Dendritic cell treated with granulocyte-macrophage colony-stimulating factor and Interleukin-4, amounts not matched to agents 40 ng/mL and 50 ng/mL, for 4 days (primary cell): ENCODE data around the gene TPGS1.

Experiments used
- H3K27ac Mint-ChIP-seq: one replicate; pipeline ENCODE4 v1.8.0; 2022; ENCODE audit warnings: mild to moderate bottlenecking, mixed read lengths
- H3K27me3 Mint-ChIP-seq: one replicate; pipeline ENCODE4 v1.8.0; 2022; ENCODE audit warnings: mild to moderate bottlenecking, mixed read lengths
- H3K36me3 Mint-ChIP-seq: one replicate; pipeline ENCODE4 v1.8.0; 2022; ENCODE audit warnings: low read depth, mixed read lengths
- H3K4me1 Mint-ChIP-seq: one replicate; pipeline ENCODE4 v1.8.0; 2022; ENCODE audit warnings: low read depth, mixed read lengths
- H3K4me3 Mint-ChIP-seq: one replicate; pipeline ENCODE4 v1.8.0; 2022; ENCODE audit warnings: mild to moderate bottlenecking, moderate library complexity, mixed read lengths
- H3K9me3 Mint-ChIP-seq: one replicate; pipeline ENCODE4 v1.8.0; 2022; ENCODE audit warnings: mixed read lengths
- intact Hi-C: fragments of 100-400 bp; cut with micrococcal nuclease; formaldehyde crosslinking; loops from one replicate; pipeline ENCODE4 v1.15.0; 2022

TPGS1 gene

DNA sequence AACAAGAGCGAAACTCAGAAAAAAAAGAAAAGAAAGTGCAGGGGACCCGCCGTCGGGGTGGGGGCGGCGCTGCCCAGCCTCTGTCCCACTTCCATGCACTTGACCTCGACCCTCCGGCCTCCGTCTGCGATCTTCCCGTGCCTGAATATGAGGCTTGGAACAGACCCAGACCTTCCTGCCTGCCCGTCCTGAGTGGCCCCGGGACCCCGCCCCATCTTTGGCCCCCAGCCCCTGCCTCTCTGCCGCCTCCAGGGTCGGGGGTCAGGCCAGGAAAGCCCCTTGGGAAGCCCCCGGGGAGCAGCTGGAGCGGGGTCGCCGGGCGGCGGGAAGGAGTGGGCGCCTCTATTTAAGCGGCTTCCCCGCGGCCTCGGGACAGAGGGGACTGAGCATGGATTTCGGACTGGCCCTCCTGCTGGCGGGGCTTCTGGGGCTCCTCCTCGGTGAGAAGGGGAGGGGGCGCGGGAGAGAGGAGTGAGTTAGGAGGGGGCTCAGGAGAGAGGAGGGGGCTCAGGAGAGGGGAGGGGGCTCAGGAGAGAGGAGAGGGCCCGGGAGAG is 11.1 kb upstream of the TPGS1 start, which contains the start of gene MADCAM1:
Gene MADCAM1, plus strand, starts transcription at position 375 of the 554 bp plus-strand sequence. Its CDS starts 14 bp downstream, at position 389.
- no peak within 1 kb of the TSS for H3K4me3 Mint-ChIP-seq
- no peaks in the 10 kb centered on the region for H3K36me3 Mint-ChIP-seq

DNA sequence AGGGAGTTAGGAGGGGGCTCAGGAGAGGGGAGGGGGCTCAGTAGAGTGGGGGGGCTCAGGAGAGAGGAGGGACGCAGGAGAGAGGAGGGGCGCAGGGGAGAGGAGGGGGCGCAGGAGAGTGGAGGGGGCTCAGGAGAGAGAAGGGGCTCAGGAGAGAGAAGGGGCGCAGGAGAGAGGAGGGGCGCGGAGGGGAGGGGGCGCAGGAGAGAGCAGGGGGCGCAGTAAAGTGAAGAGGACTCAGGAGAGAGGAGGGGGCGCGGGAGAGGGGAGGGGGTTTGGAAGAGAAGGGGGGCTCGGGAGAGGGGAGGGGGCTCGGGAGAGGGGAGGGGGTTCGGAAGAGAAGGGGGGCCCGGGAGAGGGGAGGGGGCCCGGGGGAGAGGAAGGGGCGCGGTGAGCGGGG is 10.3 kb upstream of the TPGS1 start:
- Mint-ChIP-seq H3K4me1 (peaks cover 8% of the 10 kb centered on the region), H3K9me3 (no peaks in the 10 kb centered on the region), H3K27ac (no peak overlapping the region), H3K36me3 (no peaks in the 10 kb centered on the region), H3K4me3 (no peak overlapping the region), H3K27me3 (peaks cover 60% of the 10 kb centered on the region)
- intact Hi-C loops: no loop called here

More for the DNA sequence above, 11.1 kb upstream of the TPGS1 start, which contains the start of gene MADCAM1:
- peak within 1 kb of the TSS; percentile 24 for H3K27ac Mint-ChIP-seq
- no peaks in the 10 kb centered on the region for H3K9me3 Mint-ChIP-seq
- intact Hi-C loops: no loop called here
- H3K27me3 Mint-ChIP-seq: peaks cover 60% of the 10 kb centered on the region
- peaks cover 8% of the 10 kb centered on the region for H3K4me1 Mint-ChIP-seq

DNA sequence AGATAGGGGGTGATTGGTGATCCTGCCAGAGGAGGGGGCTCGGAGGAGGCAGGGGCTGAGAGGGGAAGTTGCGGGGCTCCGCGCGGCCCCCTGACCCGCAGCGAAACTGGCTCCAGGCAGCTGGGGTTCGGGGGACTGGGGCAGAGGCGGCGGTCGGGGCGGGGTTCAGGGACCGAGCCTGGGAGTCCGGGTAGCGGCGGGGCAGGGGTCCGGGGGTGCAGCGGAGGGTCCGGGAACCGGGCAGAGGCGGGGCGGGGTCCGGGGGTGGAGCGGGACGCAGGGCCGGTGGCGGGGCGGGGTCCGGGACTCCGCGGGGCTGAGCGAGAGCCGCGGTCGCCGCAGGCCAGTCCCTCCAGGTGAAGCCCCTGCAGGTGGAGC is 9.8 kb upstream of the TPGS1 start:
- intact Hi-C loops: no loop called here
- H3K27me3 Mint-ChIP-seq: peaks cover 60% of the 10 kb centered on the region
- H3K9me3 Mint-ChIP-seq: no peaks in the 10 kb centered on the region
- peaks cover 3% of the 10 kb centered on the region for H3K36me3 Mint-ChIP-seq
- no peak overlapping the region for H3K4me3 Mint-ChIP-seq
- no peak overlapping the region for H3K27ac Mint-ChIP-seq
- peaks cover 8% of the 10 kb centered on the region for H3K4me1 Mint-ChIP-seq

- Mint-ChIP-seq H3K27ac (no peak overlapping the region), H3K27me3 (peaks cover 60% of the 10 kb centered on the region), H3K36me3 (peaks cover 7% of the 10 kb centered on the region), H3K4me1 (peaks cover 8% of the 10 kb centered on the region), H3K9me3 (no peaks in the 10 kb centered on the region), H3K4me3 (no peak overlapping the region)
- intact Hi-C loops: no loop called here
Measured at GRCh38 chr19:497869-498510, 9.3 kb upstream of the TPGS1 start.

- Mint-ChIP-seq H3K27me3 (peaks cover 60% of the 10 kb centered on the region), H3K27ac (no peak overlapping the region), H3K36me3 (peaks cover 7% of the 10 kb centered on the region), H3K4me1 (peaks cover 8% of the 10 kb centered on the region), H3K4me3 (no peak overlapping the region), H3K9me3 (no peaks in the 10 kb centered on the region)
- intact Hi-C loops: no loop called here
Measured at GRCh38 chr19:498511-498891, 8.8 kb upstream of the TPGS1 start.

DNA sequence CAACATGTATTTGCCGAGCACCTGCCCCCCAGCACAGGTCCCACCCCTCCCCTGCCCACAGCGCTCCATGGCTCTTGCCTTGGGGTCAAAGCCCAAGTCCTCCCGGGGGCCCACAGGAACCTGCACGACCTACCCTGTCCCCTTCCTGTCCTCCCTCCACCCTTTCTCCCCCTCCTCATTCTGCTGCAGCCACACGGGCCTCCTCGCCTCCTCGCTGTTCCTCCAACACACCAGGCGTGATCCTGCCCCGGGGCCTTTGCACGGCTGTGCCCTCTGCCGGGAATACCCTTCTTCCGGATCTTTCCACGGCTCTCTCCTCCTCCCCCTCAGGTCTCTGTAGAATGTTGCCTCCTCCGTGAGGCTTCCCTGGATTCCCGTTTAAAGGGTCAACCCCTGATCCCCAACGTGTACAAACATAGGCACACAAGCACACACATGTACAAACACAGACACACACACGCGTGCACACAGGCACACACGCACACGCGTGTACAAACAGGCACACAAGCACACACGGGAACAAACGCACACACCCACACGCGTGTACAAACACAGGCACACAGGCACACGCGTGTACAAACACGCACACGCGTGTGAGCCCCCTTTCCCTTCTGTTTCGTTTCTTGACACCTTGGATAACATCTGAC is 8.2 kb upstream of the TPGS1 start:
- intact Hi-C loops: no loop called here
- peaks cover 7% of the 10 kb centered on the region for H3K36me3 Mint-ChIP-seq
- H3K4me1 Mint-ChIP-seq: peaks cover 8% of the 10 kb centered on the region
- peaks cover 54% of the 10 kb centered on the region for H3K27me3 Mint-ChIP-seq
- H3K9me3 Mint-ChIP-seq: no peaks in the 10 kb centered on the region
- no peak overlapping the region for H3K4me3 Mint-ChIP-seq
- H3K27ac Mint-ChIP-seq: peak overlapping the region; percentile 4

GRCh38 chr19:501646-502045 is 5.7 kb upstream of the TPGS1 start:
- no peak overlapping the region for H3K27ac Mint-ChIP-seq
- intact Hi-C loops: no loop called here

GRCh38 chr19:504616-505015 is 2.7 kb upstream of the TPGS1 start:
- intact Hi-C loops: no loop called here
- H3K9me3 Mint-ChIP-seq: no peaks in the 10 kb centered on the region
- no peak overlapping the region for H3K4me3 Mint-ChIP-seq
- H3K36me3 Mint-ChIP-seq: peaks cover 32% of the 10 kb centered on the region
- H3K27me3 Mint-ChIP-seq: peaks cover 13% of the 10 kb centered on the region
- H3K4me1 Mint-ChIP-seq: peaks cover 26% of the 10 kb centered on the region
- no peak overlapping the region for H3K27ac Mint-ChIP-seq

More at GRCh38 chr19:501646-502045, 5.7 kb upstream of the TPGS1 start:
- Mint-ChIP-seq H3K9me3 (no peaks in the 10 kb centered on the region), H3K36me3 (peaks cover 7% of the 10 kb centered on the region), H3K4me3 (no peak overlapping the region), H3K4me1 (peaks cover 15% of the 10 kb centered on the region), H3K27me3 (peaks cover 34% of the 10 kb centered on the region)

DNA sequence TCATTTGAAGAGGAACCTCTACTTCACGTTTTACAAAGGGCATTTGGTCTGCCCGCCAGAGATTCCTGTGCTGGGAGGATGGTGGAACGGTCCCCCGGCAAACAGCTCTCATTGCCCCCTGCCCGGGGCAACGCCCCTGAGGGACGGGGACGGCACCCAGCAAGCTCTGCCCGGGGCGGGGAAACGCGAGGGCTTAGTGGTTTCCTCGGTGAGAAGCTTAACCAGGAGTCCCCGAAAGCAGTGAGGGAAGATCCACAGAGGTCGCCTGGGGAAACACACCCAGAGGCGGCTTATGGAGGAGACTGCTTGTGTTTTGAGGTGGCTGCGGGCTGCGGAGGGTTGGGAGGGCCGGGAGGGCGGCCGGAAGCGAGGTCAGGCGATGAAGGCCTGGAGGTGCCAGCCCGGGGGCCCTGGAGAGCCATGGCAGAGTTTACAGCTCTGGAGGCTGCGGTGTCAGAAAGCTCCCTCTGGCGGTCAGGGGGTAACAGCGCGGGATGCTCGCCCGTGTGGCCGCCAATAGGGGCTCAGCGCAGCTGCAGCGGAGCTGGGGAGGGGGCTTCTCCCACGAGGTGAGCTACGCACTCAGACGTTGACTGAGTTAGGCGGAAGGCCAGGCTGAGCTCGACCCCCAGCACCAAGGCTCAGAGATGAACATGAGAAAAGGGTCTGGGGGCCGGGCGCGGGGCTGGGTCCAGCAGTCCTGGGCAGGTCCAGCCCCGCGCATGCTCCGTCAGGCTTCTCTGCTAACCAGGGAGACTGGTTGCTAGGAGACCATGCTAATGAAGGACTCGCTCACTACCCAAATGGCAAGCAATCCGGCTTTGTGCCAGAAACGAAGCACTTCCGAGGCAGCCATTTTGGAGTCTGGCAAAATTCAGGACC is 652 bp upstream of the TPGS1 start:
- Mint-ChIP-seq H3K4me3 (peak overlapping the region; percentile 89), H3K36me3 (peaks cover 36% of the 10 kb centered on the region), H3K27me3 (no peaks in the 10 kb centered on the region), H3K4me1 (peaks cover 46% of the 10 kb centered on the region), H3K27ac (peak overlapping the region; percentile 97), H3K9me3 (no peaks in the 10 kb centered on the region)
- intact Hi-C loops: loop anchor here (2.0 kb wide), 1 partner anchor 18 kb away; no protein-coding TSS in a partner anchor

DNA sequence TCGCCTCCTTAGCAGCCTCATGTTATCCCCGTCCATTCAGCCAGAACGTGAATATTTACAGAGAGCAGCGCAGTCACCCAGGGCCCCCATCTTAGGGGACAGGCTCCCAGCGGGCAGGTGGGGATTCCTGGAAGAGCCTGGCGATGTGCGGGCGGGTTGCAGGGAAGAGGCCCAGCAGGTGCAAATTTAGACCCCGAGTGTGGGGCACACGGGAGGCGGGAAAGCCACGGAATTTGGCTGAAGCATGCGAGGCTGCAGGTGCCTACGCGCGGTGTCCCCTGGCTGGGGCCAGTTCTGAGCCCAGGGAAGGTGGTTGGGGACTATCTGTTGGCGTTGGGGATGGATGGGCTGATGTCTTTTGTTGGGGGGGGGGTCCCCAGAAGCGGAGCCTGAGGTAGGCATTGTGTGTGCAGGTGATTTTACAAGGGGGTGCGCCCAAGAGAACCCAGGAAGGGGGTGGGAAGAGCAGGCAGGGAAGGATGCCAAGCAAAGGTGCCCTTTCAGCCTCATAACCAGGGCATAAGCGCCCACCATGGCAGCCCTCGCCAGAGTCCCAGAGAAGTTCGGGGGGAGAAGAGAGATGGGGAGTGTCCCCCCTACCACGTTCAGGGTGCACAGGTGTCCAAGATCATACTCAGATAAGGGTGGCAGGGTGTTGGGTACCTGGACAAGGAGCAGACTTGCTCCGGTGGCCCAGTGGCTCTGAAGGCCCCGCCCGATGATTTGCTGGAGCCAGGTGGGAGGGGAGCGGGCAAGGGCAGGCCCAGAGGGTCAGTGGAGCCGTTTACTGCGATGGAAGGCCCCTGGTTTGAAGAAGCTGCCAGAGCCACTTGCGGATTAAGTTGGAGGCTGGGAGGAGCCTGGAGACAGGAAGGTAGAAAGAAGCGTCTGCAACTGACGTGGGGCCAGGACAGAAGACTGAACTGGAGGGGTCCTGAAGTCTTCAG is 1.2 kb downstream of the TPGS1 start:
- H3K4me1 Mint-ChIP-seq: peaks cover 55% of the 10 kb centered on the region
- H3K27ac Mint-ChIP-seq: peak overlapping the region; percentile 97
- H3K4me3 Mint-ChIP-seq: peak overlapping the region; percentile 89
- H3K27me3 Mint-ChIP-seq: peaks cover 6% of the 10 kb centered on the region
- H3K36me3 Mint-ChIP-seq: peaks cover 31% of the 10 kb centered on the region
- intact Hi-C loops: no loop called here
- H3K9me3 Mint-ChIP-seq: no peaks in the 10 kb centered on the region

GRCh38 chr19:510606-511100 is 3.4 kb downstream of the TPGS1 start:
- H3K4me3 Mint-ChIP-seq: peak overlapping the region; percentile 62
- H3K27me3 Mint-ChIP-seq: peaks cover 14% of the 10 kb centered on the region
- peak overlapping the region; percentile 82 for H3K27ac Mint-ChIP-seq
- H3K9me3 Mint-ChIP-seq: no peaks in the 10 kb centered on the region
- H3K36me3 Mint-ChIP-seq: peaks cover 41% of the 10 kb centered on the region
- intact Hi-C loops: no loop called here
- H3K4me1 Mint-ChIP-seq: peaks cover 55% of the 10 kb centered on the region

- peak overlapping the region; percentile 82 for H3K27ac Mint-ChIP-seq
- H3K36me3 Mint-ChIP-seq: peaks cover 41% of the 10 kb centered on the region
- no peaks in the 10 kb centered on the region for H3K9me3 Mint-ChIP-seq
- intact Hi-C loops: no loop called here
- H3K4me3 Mint-ChIP-seq: peak overlapping the region; percentile 62
- peaks cover 14% of the 10 kb centered on the region for H3K27me3 Mint-ChIP-seq
- peaks cover 51% of the 10 kb centered on the region for H3K4me1 Mint-ChIP-seq
Measured at GRCh38 chr19:511101-511851, 4.0 kb downstream of the TPGS1 start.
